HG03469 (cell line): ENCODE measurements around the gene MAPK8IP2.
"Not testable (repeated sequence)": the region's sequence is repeated elsewhere in the genome, so short reads cannot be mapped to it uniquely, and the experiment has no call there.

Source experiments
- ATAC-seq: cut with Tn5 transposase; IDR thresholded peaks from one replicate; pipeline ENCODE4 v1.9.1; 2021; ENCODE audit warnings: mild to moderate bottlenecking, moderate library complexity, moderate number of reproducible peaks; ENCODE audit not compliant: unreplicated experiment

Gene MAPK8IP2

GRCh38 chr22:50611341-50612060 is 10.9 kb downstream of the MAPK8IP2 start:
- no peak for ATAC-seq

DNA sequence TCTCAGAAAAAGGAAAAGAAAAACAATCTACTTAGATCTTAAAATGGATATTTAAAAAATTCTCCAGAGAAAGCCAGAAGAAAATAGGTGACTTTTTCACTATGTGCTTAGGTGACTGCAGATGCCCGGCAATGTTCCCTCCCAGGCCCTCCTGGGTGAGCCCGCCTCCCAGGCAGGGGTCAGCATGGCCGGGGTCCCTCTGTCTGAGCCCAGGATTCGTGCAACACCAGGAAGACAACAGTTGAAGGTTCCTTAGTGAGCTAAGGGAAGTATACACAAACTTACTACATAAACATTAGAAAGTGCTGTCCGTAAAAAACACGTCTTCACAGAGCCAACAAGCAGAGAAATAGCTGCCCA is 11.6 kb downstream of the MAPK8IP2 start:
- no peak for ATAC-seq

DNA sequence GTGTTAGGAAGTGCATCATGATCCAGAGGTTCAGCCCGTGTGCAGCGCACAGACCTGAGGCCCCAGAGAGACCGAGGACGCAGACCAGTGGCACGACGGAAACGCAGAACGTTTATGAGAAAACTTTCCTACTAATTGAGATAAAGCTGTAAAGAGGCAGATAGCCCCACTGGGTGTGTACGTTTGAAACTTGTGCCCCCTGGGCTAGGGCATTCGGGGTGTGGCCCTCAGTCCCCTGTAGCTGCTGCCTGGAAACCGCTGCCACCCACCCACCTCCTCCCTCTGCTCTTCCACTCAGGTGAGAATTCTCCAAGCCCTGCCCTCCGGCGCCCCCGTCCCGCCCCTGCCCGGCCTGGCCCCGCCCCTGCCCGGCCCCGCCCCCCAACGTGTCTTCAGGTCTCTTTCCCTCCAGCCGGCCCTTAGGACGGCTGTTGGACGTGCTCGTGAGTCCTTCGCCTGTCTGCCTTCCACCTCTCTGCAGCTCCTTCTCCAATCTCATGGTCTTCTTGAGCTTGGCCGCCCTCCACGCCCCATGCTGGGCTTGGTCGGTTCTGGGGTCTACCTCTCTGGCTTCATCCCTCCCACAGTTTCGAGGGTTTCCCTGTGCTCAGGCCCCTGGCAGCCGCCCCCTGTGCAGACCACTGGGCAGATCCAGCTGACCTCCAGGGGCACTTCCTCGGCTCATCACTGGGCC is 12.1 kb downstream of the MAPK8IP2 start:
- no peak for ATAC-seq

GRCh38 chr22:50613291-50613981 is 12.8 kb downstream of the MAPK8IP2 start:
- no peak for ATAC-seq

DNA sequence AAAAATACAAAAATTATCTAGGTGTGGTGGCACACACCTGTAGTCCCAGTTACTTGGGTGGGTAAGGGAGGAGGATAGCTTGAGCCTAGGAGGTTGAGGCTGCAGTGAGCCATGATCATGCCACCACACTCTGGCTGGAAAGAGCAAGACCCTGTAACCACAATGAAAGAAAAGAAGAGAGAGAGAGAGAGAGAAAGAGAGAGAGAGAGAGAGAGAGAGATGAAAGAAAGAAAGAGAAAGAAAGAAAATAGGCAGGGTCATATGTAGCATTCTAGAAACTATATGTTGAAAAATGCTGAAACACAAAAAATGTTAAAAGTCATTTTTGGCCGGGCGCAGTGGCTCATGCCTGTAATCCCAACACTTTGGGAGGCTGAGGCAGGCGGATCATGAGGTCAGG is 13.7 kb downstream of the MAPK8IP2 start:
- not testable (repeated sequence) for ATAC-seq

DNA sequence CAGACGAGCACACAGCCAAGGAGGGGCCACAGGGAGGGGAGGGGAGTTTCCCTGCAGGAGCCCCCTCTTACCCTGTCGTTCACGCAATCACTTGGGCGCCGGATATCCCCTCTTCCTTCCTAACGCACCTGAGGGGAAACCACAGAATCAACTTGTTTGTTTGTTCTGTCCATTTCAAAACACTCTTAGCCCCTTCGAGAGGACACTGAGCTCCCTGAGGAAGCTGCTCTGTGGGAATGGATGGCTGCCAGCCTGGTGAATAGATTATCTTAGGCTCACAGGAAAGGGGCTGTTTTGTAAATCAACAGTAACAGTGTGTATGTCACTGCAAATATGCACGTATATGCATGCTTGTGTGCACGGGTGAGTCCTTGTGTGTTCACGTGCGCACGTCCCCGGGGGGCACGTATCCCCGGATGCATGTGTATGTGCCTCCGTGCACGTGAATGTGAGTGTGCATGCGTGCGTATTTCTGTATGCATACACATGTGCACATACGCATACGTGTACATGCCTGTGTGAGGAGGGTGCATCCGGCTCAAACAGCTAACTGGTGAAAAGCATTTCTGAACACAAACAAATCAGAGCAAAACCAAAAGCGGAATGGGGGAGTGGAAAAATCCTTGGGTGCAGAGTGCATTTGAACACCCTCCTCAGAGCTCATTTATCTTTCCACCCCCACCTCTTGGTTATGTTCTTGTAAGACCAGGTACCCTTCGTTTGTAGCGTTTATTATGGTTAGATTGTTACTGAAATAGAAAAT is 20.2 kb downstream of the MAPK8IP2 start:
- ATAC-seq = peak; percentile 19

- ATAC-seq = peak; percentile 19
Observed at GRCh38 chr22:50621356-50621880, 20.8 kb downstream of the MAPK8IP2 start.

GRCh38 chr22:50621948-50622722 is 21.5 kb downstream of the MAPK8IP2 start:
- ATAC-seq = no peak

DNA sequence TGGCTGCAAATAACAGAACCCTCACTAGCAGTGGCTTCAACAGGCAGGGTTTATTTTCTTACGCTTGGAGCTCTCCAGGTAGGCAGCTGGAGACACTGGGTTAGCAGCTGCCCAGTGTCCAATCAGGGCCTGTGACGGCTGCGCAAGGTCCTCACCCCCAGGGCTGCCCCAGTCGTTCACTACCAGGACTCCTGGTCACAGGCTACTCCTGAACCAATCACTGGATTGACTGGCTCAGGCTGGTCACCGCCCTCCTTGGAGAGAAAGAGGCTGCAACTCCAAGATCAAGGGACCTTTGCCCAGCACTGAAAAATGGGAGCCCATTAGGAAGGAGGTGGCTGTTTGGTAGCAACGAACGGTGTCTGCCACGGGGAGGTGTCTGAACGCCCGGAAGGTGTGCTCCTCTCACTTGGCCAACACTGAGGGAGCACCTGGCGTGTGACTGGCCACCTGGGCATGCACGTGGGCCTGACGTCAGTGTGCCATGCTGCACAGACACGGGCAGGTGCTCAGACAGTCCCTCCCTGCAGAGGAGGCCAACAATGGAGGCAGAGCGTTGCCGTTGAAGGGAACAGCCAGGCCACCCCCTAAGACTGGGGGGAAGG is 22.2 kb downstream of the MAPK8IP2 start:
- no peak for ATAC-seq

DNA sequence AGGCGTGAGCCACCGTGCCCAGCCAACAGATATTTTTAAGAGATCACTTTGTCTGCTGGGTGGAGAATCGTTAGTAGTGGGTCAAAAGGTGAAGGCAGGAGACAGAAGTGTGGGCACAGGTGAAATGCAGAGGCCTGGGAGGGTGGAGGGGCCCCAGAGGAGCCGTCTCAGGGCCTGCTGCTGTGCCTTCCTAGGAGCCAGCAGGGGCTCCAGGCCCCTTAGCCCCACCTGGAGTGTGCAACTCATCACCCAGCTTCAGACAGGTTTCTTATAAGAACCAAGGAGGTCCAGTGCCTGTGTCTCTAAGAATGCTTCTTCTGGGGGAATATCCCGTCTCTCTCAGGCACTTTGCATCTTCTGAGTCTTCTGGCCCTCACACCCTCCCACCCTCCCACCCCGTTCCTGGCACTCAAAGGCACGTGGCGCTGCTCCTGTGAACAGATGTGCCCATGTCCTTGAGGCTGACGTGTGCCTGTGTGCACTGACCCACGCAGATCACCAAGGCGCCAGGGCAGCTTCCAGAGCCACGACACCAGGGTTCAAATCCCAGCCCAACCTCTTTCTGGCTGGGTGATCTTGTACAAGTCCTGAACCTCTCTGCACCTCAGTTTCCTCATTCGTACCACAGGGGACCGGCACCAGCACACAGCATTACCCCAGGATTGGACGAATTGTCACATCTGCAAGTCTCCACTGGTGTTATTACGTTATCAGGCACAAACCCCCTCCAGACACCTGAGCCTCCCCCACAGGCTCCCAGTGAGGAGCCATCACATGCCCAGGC is 23.9 kb downstream of the MAPK8IP2 start:
- no peak for ATAC-seq

DNA sequence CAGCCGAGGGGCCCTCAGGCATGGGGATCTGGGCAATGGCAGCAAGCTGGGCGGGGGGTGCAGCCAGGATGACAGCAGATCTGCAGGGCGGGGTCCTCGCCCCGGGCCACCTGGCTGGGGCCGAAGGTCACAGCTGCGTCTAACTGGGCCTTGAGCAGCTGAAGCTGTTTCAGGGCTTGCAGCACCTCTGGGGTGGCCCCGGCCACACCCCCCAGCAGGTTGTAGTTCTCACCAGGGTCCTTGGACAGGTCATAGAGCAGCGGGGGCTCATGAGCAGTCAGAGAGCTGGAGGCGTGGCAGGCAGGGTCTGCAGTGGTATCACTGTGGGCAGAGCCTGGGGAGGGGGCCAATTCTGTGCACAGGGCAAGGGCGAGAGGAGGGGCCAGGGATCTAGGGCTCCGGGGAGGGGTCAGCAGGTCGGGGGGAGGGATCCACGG is 24.6 kb downstream of the MAPK8IP2 start:
- ATAC-seq = no peak

DNA sequence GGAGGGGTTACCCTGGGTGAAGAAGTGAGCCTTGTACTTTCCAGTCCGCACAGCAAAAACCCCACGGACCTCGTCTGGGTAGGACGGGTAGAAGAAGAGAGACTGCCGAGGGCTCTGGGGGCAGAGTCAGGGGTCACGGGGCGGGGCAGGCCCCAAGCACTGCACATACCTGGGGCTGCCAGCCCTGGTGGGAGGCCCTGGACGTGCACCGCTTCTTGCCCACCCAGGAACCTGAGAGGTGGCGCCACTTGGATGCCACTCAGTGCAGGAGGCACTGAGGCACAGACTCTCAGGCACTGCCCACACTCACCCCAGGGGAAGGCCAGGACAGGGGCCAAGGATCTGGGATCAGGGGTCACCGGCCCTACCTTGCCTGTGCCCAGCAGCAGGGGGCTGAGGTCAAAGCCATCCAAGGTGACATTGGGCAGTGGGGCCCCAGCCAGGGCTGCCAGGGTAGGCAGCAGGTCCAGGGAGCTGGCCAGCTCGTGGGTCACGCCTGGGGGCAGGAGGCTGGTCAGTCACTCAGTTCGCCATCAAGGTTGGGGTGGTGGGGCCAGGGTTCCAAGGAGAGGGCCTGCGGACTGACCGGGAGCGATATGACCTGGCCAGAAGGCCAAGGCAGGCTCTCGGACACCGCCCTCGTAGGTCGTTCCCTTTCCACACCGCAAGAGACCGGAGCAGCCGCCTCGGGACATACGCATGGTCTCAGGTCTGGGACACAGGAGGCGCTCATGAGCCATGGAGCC is 25.1 kb downstream of the MAPK8IP2 start:
- no peak for ATAC-seq

- ATAC-seq = no peak
Observed at GRCh38 chr22:50626314-50626849, 25.8 kb downstream of the MAPK8IP2 start.

DNA sequence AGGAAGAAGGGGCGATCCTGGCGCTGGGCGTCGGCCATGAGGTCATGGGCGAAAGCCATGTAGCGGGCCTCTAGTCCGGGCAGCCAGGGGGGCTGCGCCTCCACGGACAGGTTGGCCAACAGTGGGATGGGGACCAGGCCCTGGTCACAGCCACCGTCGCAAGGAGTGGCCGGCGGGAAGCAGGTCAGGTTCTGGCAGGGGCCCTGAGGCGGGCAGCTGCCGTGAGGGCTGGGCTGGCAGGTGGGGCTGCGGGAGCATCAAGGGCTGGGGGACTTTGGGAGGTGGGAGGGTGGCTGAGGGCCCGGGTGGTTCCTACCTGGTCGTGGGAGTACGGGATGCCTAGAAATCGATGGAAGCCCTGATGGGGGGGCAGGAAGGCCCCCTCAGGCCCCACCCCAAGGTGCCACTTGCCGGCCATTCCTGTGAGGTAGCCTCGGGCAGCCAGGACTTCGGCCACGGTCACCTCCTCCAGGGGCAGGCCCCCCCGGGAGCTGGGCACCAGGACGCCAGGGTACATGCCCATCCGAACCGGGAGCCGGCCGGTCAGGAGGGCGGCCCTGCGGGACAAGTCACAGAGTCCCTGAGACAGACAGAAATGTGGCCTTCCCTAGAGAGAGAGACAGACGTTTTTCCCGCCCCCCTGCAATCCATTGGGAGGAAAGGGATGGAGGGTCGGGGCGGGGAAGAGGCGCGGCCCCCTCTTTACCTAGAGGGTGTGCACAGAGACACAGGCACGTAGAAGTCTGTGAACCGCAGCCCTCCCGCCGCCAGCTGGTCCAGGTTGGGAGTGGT is 26.5 kb downstream of the MAPK8IP2 start:
- no peak for ATAC-seq

- ATAC-seq = peak; percentile 64
Observed at GRCh38 chr22:50627642-50628542, 27.3 kb downstream of the MAPK8IP2 start, which contains the start of gene ARSA. ARSA (minus strand) TSS chr22:50628152; CDS start chr22:50627779, 373 bp downstream.

GRCh38 chr22:50628543-50629134 is 28.0 kb downstream of the MAPK8IP2 start:
- ATAC-seq = no peak
